Sigmoid colon (tissue), 7 donors: ENCODE data around the gene MLH3. TPM values are rescaled to one million over a fixed set of nuclear protein-coding genes. Genes with fewer than 3 reads are reported as not detected.
A peak's percentile ranks its signal among the peaks of the same experiment; 100 is the strongest.
"Not testable (repeated sequence)": the region's sequence is repeated elsewhere in the genome, so short reads cannot be mapped to it uniquely, and the experiment has no call there.

Experiments
- DNase-seq: peaks from one replicate; pipeline ENCODE4 v3.0.0-alpha.2; 2019
- H3K27ac ChIP-seq, 4 donors: fragments of 200-600 bp; sonication (generic); one replicate each; pipeline ENCODE4 v1.5.1; 2016 to 2019; ENCODE audit warnings: mild to moderate bottlenecking in 1 of 4
- H3K27me3 ChIP-seq, 3 donors: fragments of 200-600 bp; sonication (generic); one replicate each; pipeline ENCODE4 v1.5.1; 2019; ENCODE audit warnings: mild to moderate bottlenecking in 1 of 3
- H3K36me3 ChIP-seq, 4 donors: fragments of 200-600 bp; sonication (generic); one replicate each; pipeline ENCODE4 v1.5.1; 2016 to 2019
- H3K4me1 ChIP-seq, 4 donors: fragments of 200-600 bp; sonication (generic); one replicate each; pipeline ENCODE4 v1.5.1; 2017 to 2019
- H3K4me3 ChIP-seq, 4 donors: fragments of 200-600 bp; sonication (generic); one replicate each; pipeline ENCODE4 v1.5.1; 2017 to 2019; ENCODE audit warnings: mild to moderate bottlenecking in 2 of 4, moderate library complexity in 1 of 4
- H3K9me3 ChIP-seq, 4 donors: fragments of 200-600 bp in 3 of 4; sonication (generic) in 3 of 4; one replicate each; pipeline versions ENCODE4 v1.5.1 to v1.6.1; 2013 to 2019
- CTCF ChIP-seq, 4 experiments: fragments of 450-650 bp in 3 of 4; fragments of 200-600 bp in 1 of 4; IDR thresholded peaks; one replicate each; pipeline ENCODE4 v1.5.1; 2016 to 2019; ENCODE audit warnings: antibody characterized with exemption in 4 of 4, mild to moderate bottlenecking in 3 of 4, moderate library complexity in 2 of 4
- EP300 ChIP-seq, 4 donors: sonication (generic); formaldehyde crosslinking; IDR thresholded peaks; one replicate each; pipeline ENCODE4 v1.6.1; 2017; ENCODE audit warnings: antibody characterized with exemption in 4 of 4
- POLR2A ChIP-seq, 2 donors: fragments of 450-650 bp; IDR thresholded peaks; one replicate each; pipeline ENCODE4 v1.6.1; 2016; ENCODE audit warnings: antibody characterized with exemption in 2 of 2, mild to moderate bottlenecking in 2 of 2, moderate library complexity in 2 of 2
- POLR2AphosphoS5 ChIP-seq, 4 donors: sonication (generic); formaldehyde crosslinking; IDR thresholded peaks; one replicate each; pipeline ENCODE4 v1.6.1; 2017; ENCODE audit warnings: antibody characterized with exemption in 4 of 4
- WGBS, 2 donors: extraction: QIAGEN DNeasy Blood & Tissue Kit; methylation state at CpG; one replicate each; pipeline ENCODE4 v1.1.7; 2013; 5-methylcytosine and 5-hydroxymethylcytosine counted together
- intact Hi-C: fragments of 100-400 bp; cut with DNase I; formaldehyde crosslinking; loops from one replicate; pipeline ENCODE4 v1.15.1; 2023
- polyA plus RNA-seq, 3 donors: library from polyadenylated mRNA; stranded (reverse); fragments of 200-250 nt; gene quantifications; one replicate each; pipeline ENCODE4 v1.2.3, GENCODE V29; 2013
- total RNA-seq, 4 donors: library from RNA; depleted of rRNA; stranded (reverse); fragments of >200 nt; gene quantifications; one replicate each; pipeline ENCODE4 v1.1.0, GENCODE V29; 2016
- donor health status: healthy with polysubstance abuse.
- donor health status: Bipolar disorder and iron deficiency.
- donor health status: healthy.

Gene MLH3
- total and polyA plus RNA-seq, 7 donors, result 3.6 to 42.9 (median 30.0) TPM

GRCh38 chr14:75001899-75002298 lies 49.4 kb downstream of the MLH3 start:
- peaks cover 0 to 22% (median 19%) of the 10 kb centered on the region in 4 donors for H3K4me1 ChIP-seq
- H3K27me3 ChIP-seq, result no peaks in the 10 kb centered on the region
- peaks cover 8 to 23% (median 15%) of the 10 kb centered on the region in 4 donors for H3K36me3 ChIP-seq
- intact Hi-C loops, result loop anchor here (2.0 to 5.0 kb wide), 2 partner anchors 55 to 65 kb away; partner anchors contain the start of gene ZC2HC1C
- no peaks in the 10 kb centered on the region for H3K9me3 ChIP-seq
- H3K4me3 ChIP-seq, result peak overlapping the region in 3 of 4 donors; percentile 86 to 96 (median 94)
- WGBS, 2 donors, result 97 to 100% methylated on average over 1 of the region's 1 CpG
- peak overlapping the region; percentile 80 to 85 (median 84) for H3K27ac ChIP-seq
- DNase-seq, result no peak
- no peak for TF ChIP-seq POLR2A (IDR thresholded peaks at IDR 0.05)
- no peak for TF ChIP-seq EP300 (IDR thresholded peaks at IDR 0.05)
- TF ChIP-seq POLR2AphosphoS5 (IDR thresholded peaks at IDR 0.05), result no peak
- no peak for TF ChIP-seq CTCF (IDR thresholded peaks at IDR 0.05)

DNA sequence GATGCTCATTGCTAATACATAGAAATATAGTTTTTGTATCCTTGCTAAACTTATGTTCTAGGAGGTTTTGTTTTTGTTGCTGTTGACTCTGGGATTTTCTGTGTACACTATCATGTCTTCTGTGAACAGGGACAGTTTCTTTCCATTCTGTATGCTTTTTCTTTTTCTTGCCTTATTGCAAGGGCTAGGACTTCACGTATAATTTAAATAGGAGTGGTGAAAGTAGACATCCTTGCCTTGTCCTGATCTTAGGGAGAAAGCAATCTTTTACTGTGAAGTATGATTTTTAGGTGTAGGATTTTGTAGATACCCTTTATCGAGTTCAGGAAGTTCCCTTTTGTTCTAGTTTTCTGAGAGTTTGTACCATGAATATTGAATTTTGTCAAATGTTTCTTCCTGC lies 50.0 kb downstream of the MLH3 start:
- H3K27me3 ChIP-seq, result no peaks in the 10 kb centered on the region
- H3K9me3 ChIP-seq, result no peaks in the 10 kb centered on the region
- peaks cover 0 to 22% (median 19%) of the 10 kb centered on the region in 4 donors for H3K4me1 ChIP-seq
- intact Hi-C loops, result loop anchor here (5.0 kb wide), 1 partner anchor 66 kb away; the partner anchor contains the start of gene ZC2HC1C
- TF ChIP-seq CTCF (IDR thresholded peaks at IDR 0.05), result no peak
- TF ChIP-seq POLR2AphosphoS5 (IDR thresholded peaks at IDR 0.05), result no peak
- no peak for TF ChIP-seq POLR2A (IDR thresholded peaks at IDR 0.05)
- TF ChIP-seq EP300 (IDR thresholded peaks at IDR 0.05), result no peak
- H3K4me3 ChIP-seq, result no peak overlapping the region
- 90 to 98% methylated on average over 2 of the region's 2 CpGs for WGBS, 2 donors
- DNase-seq, result no peak
- H3K27ac ChIP-seq, result no peak overlapping the region
- peaks cover 2 to 17% (median 9%) of the 10 kb centered on the region in 4 donors for H3K36me3 ChIP-seq

GRCh38 chr14:74995781-74996180 lies 55.5 kb downstream of the MLH3 start:
- H3K4me3 ChIP-seq, DNase-seq, H3K4me1 ChIP-seq, intact Hi-C loops, H3K9me3 ChIP-seq, H3K36me3 ChIP-seq, H3K27me3 ChIP-seq, H3K27ac ChIP-seq: not testable (repeated sequence)
- WGBS, 2 donors, result 91 to 94% methylated on average over 7 of the region's 7 CpGs

DNA sequence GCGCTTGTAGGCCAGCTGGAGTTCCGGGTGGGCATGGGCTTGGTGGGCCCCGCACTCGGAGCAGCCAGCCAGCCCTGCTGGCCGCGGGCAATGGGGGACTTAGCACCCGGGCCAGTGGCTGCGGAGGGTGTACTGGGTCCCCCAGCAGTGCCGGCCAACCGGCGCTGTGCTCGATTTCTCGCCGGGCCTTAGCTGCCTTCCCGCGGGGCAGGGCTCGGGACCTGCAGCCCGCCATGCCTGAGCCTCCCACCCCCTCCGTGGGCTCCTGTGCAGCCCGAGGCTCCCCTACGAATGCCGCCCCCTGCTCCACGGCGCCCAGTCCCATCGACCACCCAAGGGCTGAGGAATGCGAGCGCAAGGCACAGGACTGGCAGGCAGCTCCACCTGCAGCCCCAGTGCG lies 57.1 kb downstream of the MLH3 start:
- H3K9me3 ChIP-seq, H3K4me1 ChIP-seq, H3K4me3 ChIP-seq, H3K27ac ChIP-seq, H3K27me3 ChIP-seq, DNase-seq, H3K36me3 ChIP-seq, intact Hi-C loops: not testable (repeated sequence)
- WGBS, 2 donors, result 96 to 97% methylated on average over 28 of the region's 28 CpGs

DNA sequence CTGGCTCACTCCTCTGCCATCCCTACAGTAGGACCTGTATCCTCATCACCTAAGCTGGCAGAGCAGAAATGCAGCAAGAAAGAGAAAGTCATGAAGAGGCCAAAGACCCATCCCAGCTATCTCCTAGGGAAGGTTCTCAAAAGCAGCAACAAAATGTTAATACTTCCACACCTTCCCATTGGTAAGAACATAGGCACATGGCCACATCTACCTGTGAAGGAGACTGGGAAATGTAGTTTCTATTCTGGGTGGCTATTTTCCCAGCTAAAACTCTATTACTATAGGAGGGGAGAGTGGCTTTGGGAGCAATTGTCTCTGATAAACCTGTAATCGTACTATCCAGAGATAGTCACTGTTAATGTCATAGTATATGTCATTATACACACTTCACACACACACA lies 62.3 kb downstream of the MLH3 start:
- no peaks in the 10 kb centered on the region for H3K27me3 ChIP-seq
- no peak overlapping the region for H3K27ac ChIP-seq
- intact Hi-C loops, result no loop called here
- no peak overlapping the region for H3K4me3 ChIP-seq
- H3K9me3 ChIP-seq, result no peaks in the 10 kb centered on the region
- no peaks in the 10 kb centered on the region for H3K36me3 ChIP-seq
- no peak for DNase-seq
- no peak for TF ChIP-seq POLR2AphosphoS5 (IDR thresholded peaks at IDR 0.05)
- no peak for TF ChIP-seq CTCF (IDR thresholded peaks at IDR 0.05)
- no peak for TF ChIP-seq POLR2A (IDR thresholded peaks at IDR 0.05)
- TF ChIP-seq EP300 (IDR thresholded peaks at IDR 0.05), result no peak
- H3K4me1 ChIP-seq, result no peaks in the 10 kb centered on the region
- WGBS, 2 donors, result 82 to 85% methylated on average over 1 of the region's 1 CpG

DNA sequence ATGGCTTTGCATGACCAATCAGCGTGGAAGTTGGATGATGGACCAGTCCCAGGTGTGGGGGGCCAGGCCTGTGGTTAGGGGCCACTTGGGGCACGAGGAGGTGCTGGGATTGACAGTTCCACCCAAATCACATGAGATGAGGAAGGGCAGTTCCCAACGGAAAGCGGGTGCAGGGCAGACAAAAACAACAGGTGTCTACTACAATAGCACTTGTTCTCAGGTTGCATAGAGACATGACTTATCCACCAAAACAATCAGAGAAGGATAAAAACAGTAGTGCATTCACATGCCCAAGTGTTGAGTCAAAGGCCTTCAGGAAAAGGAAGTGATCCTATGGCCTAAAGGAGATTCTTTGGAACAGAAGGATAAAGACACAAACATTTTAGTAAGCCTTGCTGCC lies 63.1 kb downstream of the MLH3 start:
- Histone ChIP-seq H3K36me3 (no peaks in the 10 kb centered on the region), H3K4me1 (no peaks in the 10 kb centered on the region), H3K9me3 (no peaks in the 10 kb centered on the region), H3K4me3 (no peak overlapping the region), H3K27me3 (no peaks in the 10 kb centered on the region), H3K27ac (no peak overlapping the region)
- intact Hi-C loops, result no loop called here
- TF ChIP-seq POLR2A (IDR thresholded peaks at IDR 0.05) (no peak), EP300 (IDR thresholded peaks at IDR 0.05) (no peak), POLR2AphosphoS5 (IDR thresholded peaks at IDR 0.05) (no peak), CTCF (IDR thresholded peaks at IDR 0.05) (no peak)
- DNase-seq, result no peak
- WGBS, 2 donors, result 32 to 67% methylated on average over 4 of the region's 4 CpGs
